ENCODE data around the gene NOC4L.
"Not testable (repeated sequence)": the region's sequence is repeated elsewhere in the genome, so short reads cannot be mapped to it uniquely, and the experiment has no call there.

The NOC4L gene

DNA sequence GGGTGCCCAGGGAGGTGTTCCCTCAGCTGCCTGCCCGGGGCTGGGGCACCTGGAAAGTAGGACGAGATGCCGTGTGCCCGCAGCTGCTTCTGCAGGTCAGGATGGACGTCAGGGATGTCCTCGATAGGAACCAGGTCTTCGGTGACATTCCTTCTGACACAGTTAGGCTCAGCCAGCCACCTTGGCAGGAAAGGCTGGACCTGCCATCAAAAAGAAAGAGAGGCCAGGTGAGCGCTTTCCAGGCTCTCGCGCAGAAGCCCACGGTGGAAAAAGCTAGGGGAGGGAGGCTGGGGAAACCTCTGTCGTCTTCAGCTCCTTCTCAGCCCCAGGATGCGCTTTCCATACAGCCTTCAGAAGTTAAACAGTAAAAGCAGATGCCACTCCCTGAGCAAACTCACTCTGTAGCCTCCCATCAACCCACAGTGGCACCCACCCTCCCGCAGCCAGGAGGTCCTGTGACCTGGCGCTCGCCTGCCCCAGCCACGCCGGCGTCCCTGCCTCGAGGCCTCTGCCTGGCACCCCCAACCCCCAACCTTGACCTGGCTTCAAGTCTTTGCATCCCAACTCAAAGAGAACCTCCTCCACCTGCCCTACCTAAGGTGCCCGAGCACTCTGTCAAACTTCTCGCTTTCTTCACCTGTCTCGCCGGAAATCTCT is 1.4 kb upstream of the NOC4L start:
- in situ Hi-C loops (cut with MboI; ENCODE audit: low sequenced_read_pairs): no loop called here

DNA sequence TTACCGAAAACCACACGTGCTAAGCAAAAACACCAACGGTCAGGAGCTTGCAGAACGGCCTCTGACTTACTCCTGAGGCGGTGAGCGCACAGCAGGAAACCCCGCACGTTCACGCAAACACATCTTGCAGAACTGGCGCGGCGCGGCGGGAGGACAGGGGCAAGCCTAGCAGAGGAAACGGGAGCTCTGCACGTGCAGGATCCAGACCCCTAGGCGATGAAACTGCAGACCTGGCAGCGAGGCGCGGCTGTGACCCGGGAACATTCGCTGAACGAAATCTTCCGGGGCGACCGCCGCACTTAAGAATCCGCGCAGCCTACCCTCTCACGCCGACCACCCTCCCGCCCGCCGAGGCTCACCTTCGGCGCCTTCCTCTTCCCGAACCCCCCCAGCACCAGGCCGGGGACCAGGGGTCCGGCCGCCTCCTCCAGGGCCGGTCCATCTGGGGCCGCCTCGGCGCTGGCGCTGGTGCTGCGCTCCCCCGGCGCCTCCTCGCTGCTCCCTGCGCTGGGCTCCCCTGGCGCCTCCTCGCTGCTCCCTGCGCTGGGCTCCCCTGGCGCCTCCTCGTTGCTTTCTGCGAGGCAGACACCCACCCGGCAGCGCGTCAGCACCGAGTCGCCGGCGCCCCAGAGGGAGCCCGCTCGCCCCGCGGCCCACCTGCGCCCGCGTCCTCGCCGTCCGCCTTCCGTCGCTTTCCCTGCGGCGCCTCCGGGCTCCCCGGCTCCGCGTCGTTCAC is 753 bp upstream of the NOC4L start:
- in situ Hi-C loops (cut with MboI; ENCODE audit: low sequenced_read_pairs): no loop called here

GRCh38 chr12:132144810-132145168 is 532 bp downstream of the NOC4L start:
- in situ Hi-C loops (cut with MboI; ENCODE audit: low sequenced_read_pairs): no loop called here

GRCh38 chr12:132145334-132145733 is 1.1 kb downstream of the NOC4L start:
- in situ Hi-C loops (cut with MboI; ENCODE audit: low sequenced_read_pairs): no loop called here

- in situ Hi-C loops (cut with MboI; ENCODE audit: low sequenced_read_pairs): no loop called here
These were observed 1.8 kb downstream of the NOC4L start for GRCh38 chr12:132146098-132146497.

DNA sequence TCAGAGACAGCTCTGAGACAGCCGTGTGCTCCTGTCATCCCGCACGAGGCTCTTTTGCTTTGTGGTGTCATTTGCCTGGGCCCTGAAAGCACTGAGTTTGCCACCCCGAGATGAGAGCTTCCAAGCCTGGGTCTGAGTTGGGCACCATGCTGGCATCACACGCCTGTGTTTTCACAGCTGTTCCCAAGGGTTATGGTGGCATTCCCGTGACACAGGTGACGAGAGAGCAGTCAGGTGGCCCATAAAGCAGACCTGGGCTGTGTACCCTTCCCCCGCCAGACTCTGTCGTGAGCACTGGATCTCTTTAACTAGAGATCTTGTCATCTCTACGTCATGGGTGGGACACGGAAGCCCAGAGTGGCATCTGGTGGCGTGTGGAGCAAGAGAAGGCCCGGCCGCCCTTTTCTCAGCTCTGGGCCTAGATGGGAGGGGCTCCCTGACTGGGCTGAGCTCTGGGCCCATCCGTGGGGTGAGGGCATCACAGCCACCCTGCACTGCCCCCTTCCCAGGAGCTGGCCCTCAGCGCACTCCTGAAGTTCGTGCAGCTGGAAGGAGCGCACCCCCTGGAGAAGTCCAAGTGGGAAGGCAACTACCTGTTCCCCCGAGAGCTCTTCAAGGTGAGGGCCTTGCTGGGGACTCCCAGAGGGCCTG is 2.6 kb downstream of the NOC4L start:
- in situ Hi-C loops (cut with MboI; ENCODE audit: low sequenced_read_pairs): no loop called here

GRCh38 chr12:132147423-132148367 is 3.4 kb downstream of the NOC4L start:
- in situ Hi-C loops (cut with MboI; ENCODE audit: low sequenced_read_pairs): no loop called here

GRCh38 chr12:132148368-132149045 is 4.2 kb downstream of the NOC4L start:
- in situ Hi-C loops (cut with MboI; ENCODE audit: low sequenced_read_pairs): no loop called here

GRCh38 chr12:132149526-132149925 is 5.3 kb downstream of the NOC4L start:
- in situ Hi-C loops (cut with MboI; ENCODE audit: low sequenced_read_pairs): not testable (repeated sequence)

GRCh38 chr12:132150780-132151144 is 6.5 kb downstream of the NOC4L start:
- in situ Hi-C loops (cut with MboI; ENCODE audit: low sequenced_read_pairs): no loop called here

DNA sequence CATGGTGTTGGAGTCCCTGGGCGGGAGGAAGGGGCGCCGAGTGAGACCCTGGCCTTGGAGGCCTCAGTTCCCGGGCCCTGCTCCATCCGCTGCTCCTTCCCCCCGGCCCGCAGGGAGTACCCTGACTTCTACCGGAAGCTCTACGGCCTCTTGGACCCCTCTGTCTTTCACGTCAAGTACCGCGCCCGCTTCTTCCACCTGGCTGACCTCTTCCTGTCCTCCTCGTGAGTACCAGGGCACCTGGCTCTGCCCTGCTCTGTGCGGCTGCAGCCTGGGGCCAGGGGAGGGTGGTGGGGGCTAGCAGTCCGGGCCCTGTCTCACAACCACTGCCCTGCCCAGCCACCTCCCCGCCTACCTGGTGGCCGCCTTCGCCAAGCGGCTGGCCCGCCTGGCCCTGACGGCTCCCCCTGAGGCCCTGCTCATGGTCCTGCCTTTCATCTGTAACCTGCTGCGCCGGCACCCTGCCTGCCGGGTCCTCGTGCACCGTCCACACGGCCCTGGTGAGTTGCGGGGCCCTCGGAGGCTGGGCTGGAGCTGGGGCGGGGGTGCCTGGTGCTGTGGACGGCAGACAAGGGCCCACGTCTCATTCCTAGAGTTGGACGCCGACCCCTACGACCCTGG is 7.0 kb downstream of the NOC4L start:
- in situ Hi-C loops (cut with MboI; ENCODE audit: low sequenced_read_pairs): no loop called here

DNA sequence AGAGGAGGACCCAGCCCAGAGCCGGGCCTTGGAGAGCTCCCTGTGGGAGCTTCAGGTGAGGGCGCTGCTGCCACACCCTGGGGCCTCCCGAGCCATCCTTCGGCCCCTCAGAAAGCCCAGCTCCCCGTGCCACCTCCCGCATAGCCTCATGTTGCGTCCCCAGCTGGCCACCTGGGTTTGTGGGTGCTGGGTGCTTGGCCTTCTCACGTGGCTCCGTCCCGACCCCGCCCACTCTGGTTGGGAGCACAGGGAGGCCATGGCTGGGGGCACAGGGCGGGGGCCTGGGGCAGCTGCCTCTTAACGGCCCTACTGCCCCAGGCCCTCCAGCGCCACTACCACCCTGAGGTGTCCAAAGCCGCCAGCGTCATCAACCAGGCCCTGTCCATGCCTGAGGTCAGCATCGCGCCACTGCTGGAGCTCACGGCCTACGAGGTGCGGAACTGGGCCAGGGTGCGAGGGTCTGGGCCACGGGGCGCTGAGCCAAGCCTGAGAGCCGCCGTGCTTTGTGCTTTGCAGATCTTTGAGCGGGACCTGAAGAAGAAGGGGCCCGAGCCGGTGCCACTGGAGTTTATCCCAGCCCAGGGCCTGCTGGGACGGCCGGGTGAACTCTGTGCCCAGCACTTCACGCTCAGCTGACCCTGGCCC is 7.6 kb downstream of the NOC4L start:
- in situ Hi-C loops (cut with MboI; ENCODE audit: low sequenced_read_pairs): no loop called here

GRCh38 chr12:132152411-132152821 is 8.2 kb downstream of the NOC4L start:
- in situ Hi-C loops (cut with MboI; ENCODE audit: low sequenced_read_pairs): no loop called here

- in situ Hi-C loops (cut with MboI; ENCODE audit: low sequenced_read_pairs): no loop called here
These were observed 8.7 kb downstream of the NOC4L start for GRCh38 chr12:132152953-132153352.

DNA sequence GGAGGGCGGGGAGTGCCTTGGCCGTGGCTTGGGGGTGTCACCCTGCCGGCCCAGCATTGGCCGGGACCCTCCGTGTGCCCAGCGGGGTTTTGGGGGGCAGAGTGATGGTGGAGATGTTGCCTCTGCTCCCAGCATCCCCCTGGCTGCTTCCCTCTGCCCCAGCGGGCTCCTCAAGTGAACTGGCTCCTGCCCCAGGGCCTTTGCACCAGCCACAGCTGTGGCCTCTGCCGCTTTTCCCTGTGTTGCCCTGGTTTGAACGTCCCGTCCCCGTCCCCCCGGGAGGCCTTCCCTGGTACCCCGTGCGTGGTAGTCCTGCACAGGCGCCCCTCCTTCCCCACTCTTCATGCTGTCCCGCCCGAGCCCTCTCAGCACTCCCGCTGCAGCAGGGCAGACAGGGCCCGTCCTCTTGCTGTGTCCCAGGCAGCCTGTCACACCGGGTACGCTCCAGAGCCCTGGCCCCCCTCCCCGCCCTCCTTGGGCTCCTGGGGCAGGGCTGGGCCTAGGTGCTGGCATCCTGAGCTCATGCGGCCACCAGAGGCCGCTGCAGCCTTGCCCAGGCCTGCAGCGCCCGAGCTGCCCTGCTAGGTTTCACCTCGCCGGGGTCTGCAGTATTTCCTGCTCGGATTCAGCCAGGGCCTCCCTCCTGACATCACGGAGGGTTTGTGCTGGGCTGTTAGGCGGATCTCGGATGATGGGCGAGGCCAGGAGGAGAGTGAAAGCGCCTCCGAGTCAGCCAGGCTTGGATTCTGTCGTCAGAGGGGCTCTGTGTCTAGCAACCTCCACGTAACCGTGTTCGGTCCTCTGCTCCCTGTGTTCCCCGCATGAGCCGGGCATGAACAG is 9.5 kb downstream of the NOC4L start:
- in situ Hi-C loops (cut with MboI; ENCODE audit: low sequenced_read_pairs): no loop called here

- in situ Hi-C loops (cut with MboI; ENCODE audit: low sequenced_read_pairs): no loop called here
These were observed 10.1 kb downstream of the NOC4L start for GRCh38 chr12:132154341-132154761.

DNA sequence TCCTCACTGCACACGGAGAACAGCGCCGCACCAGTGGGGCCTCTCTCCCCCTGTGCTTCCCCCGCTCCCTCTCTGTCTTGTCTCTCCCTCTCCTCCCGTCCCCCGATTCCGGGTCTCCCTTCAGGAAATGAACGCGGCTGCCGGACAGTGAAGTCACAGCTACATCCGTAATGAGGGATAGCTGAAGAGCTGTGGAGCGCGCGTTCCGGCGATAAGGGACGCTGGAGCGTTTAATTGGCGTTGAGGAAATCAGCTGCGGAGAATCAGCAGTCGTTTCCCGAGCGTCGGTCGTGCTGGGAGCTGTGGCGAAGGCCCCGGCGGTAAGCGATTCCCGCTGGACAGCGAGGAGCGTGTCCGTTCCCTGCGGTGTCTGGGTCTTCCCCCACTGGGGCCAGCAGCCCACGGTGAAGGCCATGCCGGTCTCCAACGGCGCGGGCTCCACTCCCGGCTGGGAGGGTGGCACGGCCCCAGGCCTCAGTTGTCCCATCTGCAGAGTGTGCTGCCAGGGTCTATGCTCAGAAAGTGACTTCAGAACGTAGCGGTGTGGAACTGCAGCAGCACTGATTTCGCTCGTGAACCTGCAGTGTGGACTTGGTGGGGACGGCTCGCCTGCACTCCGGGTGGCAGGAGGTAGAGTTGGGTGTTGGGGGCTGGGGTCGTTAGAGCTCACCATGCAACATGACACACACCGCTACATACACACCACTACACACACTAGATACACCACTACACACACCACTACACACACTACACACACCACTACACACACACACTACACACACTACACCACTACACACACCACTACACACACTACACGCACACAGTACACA is 10.9 kb downstream of the NOC4L start:
- in situ Hi-C loops (cut with MboI; ENCODE audit: low sequenced_read_pairs): no loop called here

All from HL-60/S4 (cell line).